ENCODE results near the gene ALPI. TPM values are rescaled to one million over a fixed set of nuclear protein-coding genes. Genes with fewer than 3 reads are reported as not detected.
A peak's percentile ranks its signal among the peaks of the same experiment; 100 is the strongest.

The ALPI gene
- total RNA-seq, 1 donor from 2014 or later, result not detected

GRCh38 chr2:232417489-232417888 lies 38.5 kb upstream of the ALPI start:
- H3K27me3 ChIP-seq, result peaks cover 61% of the 10 kb centered on the region
- H3K4me2 ChIP-seq, result no peak overlapping the region
- no peak for DNase-seq (ENCODE audit: low spot score)

GRCh38 chr2:232418056-232418455 lies 37.9 kb upstream of the ALPI start:
- Mint-ChIP-seq H3K4me1 (peaks cover 8% of the 10 kb centered on the region), H3K9me3 (peaks cover 14% of the 10 kb centered on the region), H3K27me3 (ENCODE audit: insufficient read depth, low read depth) (peaks cover 59% of the 10 kb centered on the region), H3K27ac (peak overlapping the region; percentile 60), H3K4me3 (peak overlapping the region; percentile 68), H3K36me3 (peaks cover 7% of the 10 kb centered on the region)
- Histone ChIP-seq H3K4me3 (no peak overlapping the region), H3K79me2 (ENCODE audit: low read depth) (no peaks in the 10 kb centered on the region), H3K36me3 (no peaks in the 10 kb centered on the region), H3F3A (ENCODE audit: low read depth) (peaks cover 13% of the 10 kb centered on the region), H3K27ac (no peak overlapping the region), H3K9me3 (ENCODE audit: low read depth) (peaks cover 5% of the 10 kb centered on the region), H2AFZ (replicated peaks) (no peak overlapping the region), H3K9ac (no peak overlapping the region), H3K4me2 (peak overlapping the region; percentile 89), H4K20me1 (ENCODE audit: low read depth) (peaks cover 8% of the 10 kb centered on the region), H3K27me3 (peaks cover 67% of the 10 kb centered on the region), H3K4me1 (peaks cover 9% of the 10 kb centered on the region)
- no peak for DNase-seq (ENCODE audit: low spot score)
- TF ChIP-seq CTCF (IDR thresholded peaks at IDR 0.05), result no peak
- no peak for TF ChIP-seq EZH2phosphoT487 (IDR thresholded peaks at IDR 0.05)
- TF ChIP-seq EZH2 (IDR thresholded peaks at IDR 0.05), result no peak

More at GRCh38 chr2:232417489-232417888, 38.5 kb upstream of the ALPI start:
- peaks cover 56% of the 10 kb centered on the region for H3K27me3 Mint-ChIP-seq (ENCODE audit: insufficient read depth, low read depth)
- H3K79me2 ChIP-seq (ENCODE audit: low read depth), result no peaks in the 10 kb centered on the region
- no peak overlapping the region for H3K27ac Mint-ChIP-seq
- H3K36me3 Mint-ChIP-seq, result peaks cover 4% of the 10 kb centered on the region
- H3F3A ChIP-seq (ENCODE audit: low read depth), result peaks cover 9% of the 10 kb centered on the region
- TF ChIP-seq CTCF (IDR thresholded peaks at IDR 0.05), result no peak
- no peak for TF ChIP-seq EZH2phosphoT487 (IDR thresholded peaks at IDR 0.05)
- no peak for TF ChIP-seq EZH2 (IDR thresholded peaks at IDR 0.05)
- peaks cover 8% of the 10 kb centered on the region for H4K20me1 ChIP-seq (ENCODE audit: low read depth)
- no peaks in the 10 kb centered on the region for H3K36me3 ChIP-seq
- no peak overlapping the region for H3K27ac ChIP-seq
- H3K9me3 Mint-ChIP-seq, result peaks cover 9% of the 10 kb centered on the region
- no peak overlapping the region for H3K9ac ChIP-seq
- peaks cover 8% of the 10 kb centered on the region for H3K4me1 Mint-ChIP-seq
- H3K9me3 ChIP-seq (ENCODE audit: low read depth), result peaks cover 2% of the 10 kb centered on the region
- no peak overlapping the region for H3K4me3 ChIP-seq
- no peak overlapping the region for H3K4me3 Mint-ChIP-seq
- no peak overlapping the region for H2AFZ ChIP-seq (replicated peaks)
- peaks cover 9% of the 10 kb centered on the region for H3K4me1 ChIP-seq

DNA sequence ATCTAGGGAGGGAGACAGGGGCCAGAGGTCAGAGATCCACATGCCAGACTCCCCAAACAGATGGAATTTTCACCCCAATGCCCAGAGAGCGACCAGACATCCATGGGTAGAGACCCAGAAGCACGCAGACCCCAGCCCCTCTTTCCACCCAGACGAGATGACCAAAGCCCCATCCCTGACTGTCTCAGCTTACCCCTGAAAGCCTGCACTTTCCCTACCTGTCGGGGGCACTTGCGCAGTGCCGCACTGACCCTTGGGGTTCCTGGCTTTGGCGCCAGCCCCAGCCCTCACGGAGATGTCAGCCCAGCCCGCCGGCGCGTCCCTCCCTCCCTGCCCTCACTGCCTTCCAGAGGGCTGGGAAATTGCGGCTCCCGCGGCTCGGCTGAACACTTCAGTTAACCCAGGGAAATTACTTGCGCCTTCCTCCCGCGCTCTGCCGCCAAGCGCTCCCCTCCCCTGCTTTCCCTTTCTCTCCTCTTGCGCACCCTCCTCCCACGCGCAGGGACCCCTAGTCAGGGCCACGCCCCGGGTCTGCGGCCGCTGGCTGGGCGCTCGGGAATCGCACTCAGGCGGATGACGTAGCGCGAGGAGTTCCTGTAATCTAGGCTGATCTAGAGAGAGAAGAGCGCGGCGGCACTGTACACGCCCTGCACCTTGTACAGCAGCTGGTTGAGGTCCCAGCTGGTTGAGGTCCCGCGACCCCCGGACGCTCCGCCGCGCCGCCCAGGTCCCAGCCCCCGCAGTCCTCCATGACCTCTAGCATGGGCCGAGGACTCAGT lies 37.3 kb upstream of the ALPI start:
- Histone ChIP-seq H3K9me3 (ENCODE audit: low read depth) (peaks cover 5% of the 10 kb centered on the region), H4K20me1 (ENCODE audit: low read depth) (peaks cover 8% of the 10 kb centered on the region), H3K79me2 (ENCODE audit: low read depth) (no peaks in the 10 kb centered on the region), H3K4me3 (peak overlapping the region; percentile 52), H3K36me3 (no peaks in the 10 kb centered on the region), H3K9ac (no peak overlapping the region), H2AFZ (replicated peaks) (peak overlapping the region; percentile 80), H3F3A (ENCODE audit: low read depth) (peaks cover 13% of the 10 kb centered on the region), H3K4me2 (peak overlapping the region; percentile 89), H3K27ac (no peak overlapping the region), H3K4me1 (peaks cover 9% of the 10 kb centered on the region), H3K27me3 (peaks cover 72% of the 10 kb centered on the region)
- H3K27me3 Mint-ChIP-seq (ENCODE audit: insufficient read depth, low read depth), result peaks cover 64% of the 10 kb centered on the region
- peak overlapping the region; percentile 74 for H3K4me3 Mint-ChIP-seq
- peaks cover 17% of the 10 kb centered on the region for H3K9me3 Mint-ChIP-seq
- TF ChIP-seq EZH2phosphoT487 (IDR thresholded peaks at IDR 0.05) (no peak), EZH2 (IDR thresholded peaks at IDR 0.05) (no peak)
- H3K36me3 Mint-ChIP-seq, result peaks cover 7% of the 10 kb centered on the region
- peaks cover 11% of the 10 kb centered on the region for H3K4me1 Mint-ChIP-seq
- H3K27ac Mint-ChIP-seq, result peak overlapping the region; percentile 60
- peak; percentile 66 for DNase-seq (ENCODE audit: low spot score)
